NCI-H510A treated with DMSO at 0.1 percent for 48 hours (cell line): ENCODE results near the gene BIK.
A peak's percentile ranks its signal among the peaks of the same experiment; 100 is the strongest.

Experiments used
- DNase-seq: peaks from one replicate; lab custom pipeline; 2025; lab: John Stamatoyannopoulos, UW

The BIK gene

GRCh38 chr22:43162412-43163150 is 52.0 kb downstream of the BIK start:
- DNase-seq, result no peak

DNA sequence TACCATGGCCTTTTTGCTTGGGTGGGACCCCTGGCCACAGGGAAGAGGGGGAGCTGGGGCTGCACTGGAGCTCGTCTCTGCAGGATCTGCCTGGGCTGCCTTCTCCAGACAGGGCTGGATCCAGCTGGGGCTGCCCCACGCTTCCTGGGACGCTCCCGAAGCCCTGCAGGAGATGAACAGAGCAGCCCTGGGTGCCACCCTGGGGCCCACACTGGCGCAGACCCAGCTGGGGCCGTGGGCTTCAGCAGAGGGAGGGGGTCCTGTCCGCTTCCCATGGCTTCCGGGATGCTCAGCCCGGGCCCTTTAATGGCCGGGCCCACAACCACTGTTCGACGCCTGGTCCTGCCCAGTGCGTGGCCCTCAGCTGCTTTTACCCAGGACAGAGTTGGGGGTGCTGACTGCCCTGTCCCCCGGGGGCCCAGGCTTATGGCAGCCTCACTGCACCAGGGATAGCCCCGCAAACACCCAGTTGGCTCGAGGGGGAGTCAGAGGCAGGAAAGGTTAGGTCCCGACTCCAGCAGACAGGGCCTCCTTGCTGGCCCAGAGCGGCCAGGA is 52.8 kb downstream of the BIK start:
- no peak for DNase-seq

GRCh38 chr22:43164636-43165035 is 54.1 kb downstream of the BIK start:
- DNase-seq, result no peak

DNA sequence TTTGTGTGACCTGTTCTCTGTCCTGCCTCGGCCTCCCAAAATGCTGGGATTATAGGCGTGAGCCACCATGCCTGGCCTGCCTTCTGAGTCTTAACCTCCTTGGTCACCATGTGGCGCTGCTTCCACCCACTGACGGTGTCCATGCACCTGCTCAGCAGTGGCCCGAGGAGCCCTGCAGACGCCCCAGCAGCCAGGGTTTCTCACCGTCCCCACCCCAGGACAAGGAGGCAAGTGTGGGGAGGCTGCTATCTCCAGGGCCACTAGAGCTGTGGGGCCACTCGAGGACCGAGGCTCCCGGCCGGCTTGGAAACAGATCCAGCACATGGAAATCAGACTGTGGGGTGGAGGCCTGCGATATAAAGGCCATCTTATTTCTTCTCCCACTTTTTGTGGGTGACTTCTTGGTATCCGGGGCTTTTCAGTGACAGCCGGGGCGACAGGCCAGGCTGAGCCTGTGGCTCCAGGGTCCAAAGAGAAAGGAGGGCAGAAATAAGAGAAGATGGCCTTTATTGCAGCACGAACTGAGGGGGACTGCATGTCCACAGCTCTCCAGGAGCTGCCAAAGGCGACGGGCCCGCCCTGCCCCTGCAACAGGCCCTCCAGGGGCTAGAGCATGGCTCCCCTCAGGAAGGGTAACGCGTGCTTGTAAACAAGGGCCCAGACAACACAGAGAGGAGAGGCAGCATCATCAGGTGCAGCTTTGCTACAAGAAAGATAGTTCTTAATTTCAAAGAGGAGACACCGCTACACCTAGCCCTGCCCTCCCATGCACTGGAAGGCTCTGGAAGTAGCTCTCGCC is 55.8 kb downstream of the BIK start:
- no peak for DNase-seq

- no peak for DNase-seq
These were observed 56.5 kb downstream of the BIK start for GRCh38 chr22:43167001-43167589.

DNA sequence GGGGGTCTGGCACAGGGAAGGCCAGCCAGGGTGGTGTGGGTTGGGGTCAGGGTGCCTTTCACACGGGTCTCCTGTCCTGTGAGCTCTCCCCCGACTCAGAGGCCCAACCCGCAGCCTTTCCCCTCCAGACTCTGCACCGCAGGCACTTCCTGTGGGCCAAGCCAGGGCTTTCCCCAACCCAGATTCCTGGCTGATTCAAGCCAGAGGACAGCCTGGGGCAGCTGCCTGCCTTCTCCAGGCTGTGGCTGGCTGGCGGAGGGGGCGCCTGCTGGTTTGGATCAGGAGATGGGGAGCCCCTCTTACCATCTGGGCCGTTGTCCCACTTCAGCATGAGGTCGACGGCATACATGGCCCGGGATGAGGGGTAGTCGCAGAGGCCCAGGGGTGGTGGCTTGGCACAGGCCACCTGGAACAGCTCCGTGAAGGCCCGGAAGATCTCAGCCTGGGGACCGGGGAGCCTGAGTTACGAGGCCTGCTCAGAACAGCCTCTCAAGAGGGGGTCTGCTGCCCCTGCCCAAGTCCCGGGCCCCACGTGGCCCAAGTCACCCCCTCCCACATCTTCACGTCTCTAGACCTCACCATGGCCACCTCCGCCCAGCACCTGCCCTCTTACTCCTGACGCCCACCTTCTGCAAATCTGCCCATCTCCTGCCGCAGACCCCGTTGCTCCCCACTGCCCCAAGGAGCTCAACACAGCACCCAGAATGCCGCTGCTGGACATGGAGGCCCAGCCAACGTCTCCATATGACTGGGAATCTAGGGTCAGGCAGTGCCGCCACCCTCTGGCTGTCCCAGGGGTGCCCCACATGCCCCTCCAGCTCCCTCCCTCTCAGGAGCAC is 58.1 kb downstream of the BIK start:
- no peak for DNase-seq

DNA sequence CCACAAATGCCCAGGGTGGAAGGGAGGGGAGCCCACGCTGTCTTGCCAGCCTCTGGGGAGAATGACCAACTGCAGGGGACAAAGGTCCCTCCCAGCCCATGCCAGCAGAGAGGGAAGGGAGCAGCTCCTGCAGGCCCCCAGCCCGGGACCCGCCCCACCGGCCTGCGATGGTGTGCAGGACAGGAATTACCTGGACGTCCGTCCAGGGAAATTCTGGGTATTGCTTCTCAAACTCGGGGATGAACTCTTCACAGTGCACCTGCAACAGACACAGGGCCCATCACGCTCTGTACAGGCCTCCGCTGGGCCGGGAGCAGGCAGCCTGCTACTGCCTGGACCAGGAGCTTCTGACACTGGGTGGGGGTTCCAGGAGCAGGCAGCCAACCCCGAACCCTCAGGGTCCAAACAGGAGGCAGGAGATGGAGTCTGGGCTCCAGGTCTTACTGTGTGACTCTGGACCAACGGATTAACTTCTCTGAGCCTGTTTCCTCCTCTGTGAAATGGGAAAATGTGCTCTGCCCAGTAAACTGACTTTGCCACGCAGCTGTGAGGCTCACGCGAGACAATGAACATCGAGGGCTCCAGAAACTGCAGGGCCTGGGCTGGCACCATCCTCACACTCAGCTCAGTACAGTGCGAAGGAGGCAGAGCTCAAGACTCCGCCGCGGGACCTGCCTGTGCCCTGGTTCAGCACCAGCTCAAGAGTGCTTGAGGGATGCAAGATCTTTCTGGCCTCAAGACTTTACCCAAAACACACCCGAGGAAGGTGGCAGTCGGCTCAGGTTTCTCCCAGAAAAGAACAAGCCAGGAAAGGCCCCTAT is 59.0 kb downstream of the BIK start:
- no peak for DNase-seq

GRCh38 chr22:43170131-43170480 is 59.6 kb downstream of the BIK start:
- DNase-seq, result no peak

GRCh38 chr22:43171019-43171491 is 60.5 kb downstream of the BIK start:
- no peak for DNase-seq

DNA sequence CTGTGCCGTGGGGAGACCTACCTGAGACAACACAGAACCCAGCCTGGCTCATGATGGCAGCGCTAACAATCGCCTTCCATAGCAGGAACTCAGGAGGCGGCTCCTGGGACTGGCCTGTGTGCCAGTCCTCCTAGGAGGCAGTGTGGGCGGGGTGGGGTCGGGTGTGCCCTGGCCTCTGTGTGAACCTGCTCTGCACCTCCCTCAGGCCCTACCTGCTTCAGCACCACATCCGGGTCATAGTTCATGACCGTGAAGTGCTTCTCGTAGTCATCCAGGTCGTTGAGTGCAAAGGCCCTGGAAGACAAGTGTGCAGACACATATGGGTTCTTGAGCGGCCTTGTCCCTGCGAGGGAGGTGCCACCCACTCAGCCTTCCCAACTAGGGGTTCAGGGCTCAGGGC is 61.1 kb downstream of the BIK start:
- DNase-seq, result no peak

DNA sequence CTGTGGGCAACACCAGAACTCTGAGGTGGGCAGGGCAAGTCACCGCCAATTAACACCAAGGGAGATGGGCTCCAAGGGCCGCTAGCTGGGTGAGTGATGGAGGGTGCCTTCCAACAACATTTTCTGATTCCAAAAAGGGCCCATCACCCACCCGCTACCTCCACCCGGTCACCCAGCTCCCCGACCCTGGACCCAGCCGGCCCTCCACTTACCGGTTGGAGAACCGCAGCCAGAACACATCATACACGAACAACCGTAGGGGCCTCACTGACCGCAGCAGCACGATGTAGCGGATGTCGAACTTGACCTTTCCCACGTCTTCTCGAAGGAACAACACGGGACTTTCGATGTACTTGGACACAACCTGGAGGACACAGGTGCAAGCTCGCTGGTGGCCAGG is 61.6 kb downstream of the BIK start:
- DNase-seq, result no peak

DNA sequence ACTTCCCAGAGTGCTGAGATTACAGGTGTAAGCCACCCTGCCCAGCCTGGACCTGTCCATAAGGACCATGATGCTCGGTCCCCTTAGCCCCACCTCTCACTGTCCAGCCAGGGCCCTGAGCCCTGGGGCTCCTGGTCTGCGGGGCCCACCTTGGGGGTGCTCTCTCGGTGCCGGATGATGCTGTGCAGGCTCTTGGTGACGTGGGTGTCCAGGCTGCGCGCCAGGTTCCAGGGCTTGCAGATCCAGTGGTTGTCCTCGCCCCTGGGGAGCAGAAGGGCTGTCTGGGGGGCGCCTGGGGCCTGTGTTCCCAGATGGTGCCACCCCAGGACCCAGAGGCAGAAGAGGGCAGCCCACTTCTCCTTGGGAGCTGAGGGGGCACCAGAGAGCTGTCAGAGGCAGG is 63.0 kb downstream of the BIK start:
- no peak for DNase-seq

- peak; percentile 53 for DNase-seq
These were observed 63.6 kb downstream of the BIK start for GRCh38 chr22:43173976-43174720.

GRCh38 chr22:43174941-43175531 is 64.5 kb downstream of the BIK start:
- peak; percentile 19 for DNase-seq

- no peak for DNase-seq
These were observed 65.5 kb downstream of the BIK start for GRCh38 chr22:43176090-43176489.

DNA sequence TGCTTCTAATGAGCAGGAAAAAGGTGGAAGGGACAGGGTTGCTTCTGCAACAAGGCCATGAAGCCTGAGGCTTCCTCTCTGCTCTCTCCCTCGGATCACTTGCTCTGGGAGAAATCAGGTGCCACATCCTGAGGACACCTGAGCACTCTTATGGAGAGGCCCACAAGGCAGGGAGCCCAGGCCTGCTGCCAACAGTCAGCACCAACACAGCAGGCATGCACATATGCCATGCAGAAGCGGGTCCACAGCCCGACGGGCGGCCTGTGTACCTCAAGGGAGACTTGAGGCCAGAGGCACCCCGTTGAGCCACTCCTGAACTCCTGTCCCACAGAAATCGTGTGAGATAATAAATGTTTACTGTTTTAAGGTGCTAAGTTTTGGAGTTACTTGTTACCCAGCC is 66.9 kb downstream of the BIK start:
- no peak for DNase-seq
